Gastroesophageal sphincter (tissue), 3 donors: ENCODE results near the gene NCAPD3.

Source experiments
- POLR2A ChIP-seq, 2 donors: fragments of 450-650 bp; IDR thresholded peaks; one replicate each; pipeline ENCODE4 v1.6.1; 2017; ENCODE audit warnings: antibody characterized with exemption in 2 of 2, mild to moderate bottlenecking in 2 of 2, moderate library complexity in 1 of 2
- TF ChIP-seq, protein P1 (sequence below), 4 experiments: fragments of 200-600 bp in 2 of 4; fragments of 450-650 bp in 2 of 4; sonication (generic) in 1 of 4; IDR thresholded peaks; one replicate each; pipeline ENCODE4 v1.5.1; 2017 to 2019; ENCODE audit warnings: antibody characterized with exemption in 4 of 4, mild to moderate bottlenecking in 2 of 4, moderate library complexity in 2 of 4

DNA sequence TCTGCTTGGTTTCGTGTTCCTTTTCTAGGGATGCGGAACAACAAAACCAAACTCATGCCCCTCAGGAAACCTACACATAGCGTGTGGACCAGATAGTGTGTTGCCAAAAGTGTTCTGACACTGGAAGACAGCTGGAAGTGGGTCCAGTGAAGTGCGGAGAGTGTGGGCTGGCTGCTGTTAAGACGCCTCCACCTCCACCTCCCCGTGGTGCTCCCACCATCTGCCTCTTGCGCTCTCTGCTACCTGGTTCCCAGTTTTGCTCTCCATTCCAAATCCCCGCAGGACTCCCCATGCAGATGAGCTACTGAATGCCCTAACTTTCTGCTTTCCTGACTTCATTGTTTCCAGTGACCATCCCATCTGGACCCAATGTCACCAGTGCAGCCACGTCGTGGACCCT lies 51.8 kb downstream of the NCAPD3 start:
- TF ChIP-seq, protein P1, sequence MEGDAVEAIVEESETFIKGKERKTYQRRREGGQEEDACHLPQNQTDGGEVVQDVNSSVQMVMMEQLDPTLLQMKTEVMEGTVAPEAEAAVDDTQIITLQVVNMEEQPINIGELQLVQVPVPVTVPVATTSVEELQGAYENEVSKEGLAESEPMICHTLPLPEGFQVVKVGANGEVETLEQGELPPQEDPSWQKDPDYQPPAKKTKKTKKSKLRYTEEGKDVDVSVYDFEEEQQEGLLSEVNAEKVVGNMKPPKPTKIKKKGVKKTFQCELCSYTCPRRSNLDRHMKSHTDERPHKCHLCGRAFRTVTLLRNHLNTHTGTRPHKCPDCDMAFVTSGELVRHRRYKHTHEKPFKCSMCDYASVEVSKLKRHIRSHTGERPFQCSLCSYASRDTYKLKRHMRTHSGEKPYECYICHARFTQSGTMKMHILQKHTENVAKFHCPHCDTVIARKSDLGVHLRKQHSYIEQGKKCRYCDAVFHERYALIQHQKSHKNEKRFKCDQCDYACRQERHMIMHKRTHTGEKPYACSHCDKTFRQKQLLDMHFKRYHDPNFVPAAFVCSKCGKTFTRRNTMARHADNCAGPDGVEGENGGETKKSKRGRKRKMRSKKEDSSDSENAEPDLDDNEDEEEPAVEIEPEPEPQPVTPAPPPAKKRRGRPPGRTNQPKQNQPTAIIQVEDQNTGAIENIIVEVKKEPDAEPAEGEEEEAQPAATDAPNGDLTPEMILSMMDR (IDR thresholded peaks at IDR 0.05): no peak
- TF ChIP-seq POLR2A (IDR thresholded peaks at IDR 0.05): no peak
